ENCODE measurements around the gene SAFB.

DNA sequence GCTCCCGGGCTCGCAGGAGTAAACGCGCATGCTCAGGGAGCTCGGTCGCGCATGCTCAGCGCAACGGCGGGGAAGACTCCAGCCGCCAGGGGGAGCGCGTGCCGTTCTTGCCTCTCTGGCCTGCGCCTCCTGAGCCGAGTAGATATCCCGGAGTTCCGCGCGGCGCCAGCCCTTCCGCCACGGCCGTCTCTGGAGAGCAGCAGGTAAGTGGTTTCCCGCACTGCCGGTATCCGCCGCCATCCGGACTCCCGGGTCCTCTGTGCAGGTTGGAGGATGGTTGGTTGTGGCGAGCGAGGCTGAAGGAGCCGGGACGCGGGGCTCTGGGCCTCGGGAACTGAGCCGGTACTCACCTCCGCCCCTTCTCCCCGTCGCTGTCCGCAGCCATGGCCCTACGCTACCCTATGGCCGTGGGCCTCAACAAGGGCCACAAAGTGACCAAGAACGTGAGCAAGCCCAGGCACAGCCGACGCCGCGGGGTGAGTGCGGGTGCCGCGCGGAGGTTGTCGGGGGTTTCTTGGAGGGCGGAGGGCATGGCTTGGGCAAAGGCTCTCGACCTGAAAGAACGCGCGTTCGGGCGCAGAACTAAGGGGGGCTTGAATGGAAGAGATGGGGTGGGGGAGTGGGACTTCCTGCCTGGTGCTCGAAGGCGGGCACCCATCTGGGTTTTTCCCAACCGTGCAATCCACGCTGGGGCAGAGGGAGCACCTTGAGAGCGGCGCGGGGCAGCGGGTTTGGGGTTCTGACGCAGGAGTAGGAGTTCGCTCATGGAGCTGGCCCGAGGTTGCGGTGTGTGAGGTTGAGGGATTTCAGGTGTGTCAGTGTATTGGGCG, 67.5 kb downstream of the SAFB start, which contains the start of gene RPL36:
- TF ChIP-seq EZH2 (IDR thresholded peaks at IDR 0.05) (no peak), POLR2AphosphoS5 (IDR thresholded peaks at IDR 0.05; ENCODE audit: borderline replicate concordance, low read depth, low read length) (peak; percentile 99)
